ENCODE measurements around the gene PHF3.

DNA sequence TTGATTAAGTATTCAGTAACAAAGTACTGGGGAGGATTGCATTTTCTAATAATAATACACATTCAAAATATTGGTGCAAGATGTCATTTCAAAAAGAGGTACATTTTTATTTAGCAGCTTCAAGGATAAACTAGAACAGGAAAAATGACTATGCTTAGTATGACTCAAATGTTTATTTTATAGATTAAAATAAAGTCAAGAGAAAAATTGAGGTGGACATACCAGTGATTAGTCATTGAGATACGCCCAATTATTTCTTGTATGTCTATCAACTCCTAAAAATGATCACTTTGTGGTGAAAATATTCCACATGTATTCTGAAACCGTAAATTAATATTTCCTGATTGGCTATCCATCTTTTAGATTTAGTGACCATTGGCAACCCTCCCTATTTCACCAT is 96.7 kb downstream of the PHF3 start:
- TF ChIP-seq, protein P1, sequence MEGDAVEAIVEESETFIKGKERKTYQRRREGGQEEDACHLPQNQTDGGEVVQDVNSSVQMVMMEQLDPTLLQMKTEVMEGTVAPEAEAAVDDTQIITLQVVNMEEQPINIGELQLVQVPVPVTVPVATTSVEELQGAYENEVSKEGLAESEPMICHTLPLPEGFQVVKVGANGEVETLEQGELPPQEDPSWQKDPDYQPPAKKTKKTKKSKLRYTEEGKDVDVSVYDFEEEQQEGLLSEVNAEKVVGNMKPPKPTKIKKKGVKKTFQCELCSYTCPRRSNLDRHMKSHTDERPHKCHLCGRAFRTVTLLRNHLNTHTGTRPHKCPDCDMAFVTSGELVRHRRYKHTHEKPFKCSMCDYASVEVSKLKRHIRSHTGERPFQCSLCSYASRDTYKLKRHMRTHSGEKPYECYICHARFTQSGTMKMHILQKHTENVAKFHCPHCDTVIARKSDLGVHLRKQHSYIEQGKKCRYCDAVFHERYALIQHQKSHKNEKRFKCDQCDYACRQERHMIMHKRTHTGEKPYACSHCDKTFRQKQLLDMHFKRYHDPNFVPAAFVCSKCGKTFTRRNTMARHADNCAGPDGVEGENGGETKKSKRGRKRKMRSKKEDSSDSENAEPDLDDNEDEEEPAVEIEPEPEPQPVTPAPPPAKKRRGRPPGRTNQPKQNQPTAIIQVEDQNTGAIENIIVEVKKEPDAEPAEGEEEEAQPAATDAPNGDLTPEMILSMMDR (IDR thresholded peaks at IDR 0.05; ENCODE audit: low read depth, low read length, poor library complexity, severe bottlenecking), result no peak
- no peak for TF ChIP-seq EZH2phosphoT487 (IDR thresholded peaks at IDR 0.05; ENCODE audit: borderline replicate concordance, low read length)

All from DOHH2 (cell line).